HG03095 (cell line): ENCODE results near the gene TTLL1.
"Not testable (repeated sequence)": the region's sequence is repeated elsewhere in the genome, so short reads cannot be mapped to it uniquely, and the experiment has no call there.

Experiments used
- ATAC-seq: cut with Tn5 transposase; IDR thresholded peaks from one replicate; pipeline ENCODE4 v1.9.1; 2021; ENCODE audit warnings: moderate library complexity; ENCODE audit not compliant: unreplicated experiment

TTLL1 gene

GRCh38 chr22:43110927-43111623, 21.9 kb upstream of the TTLL1 start:
- ATAC-seq, result peak; percentile 38

DNA sequence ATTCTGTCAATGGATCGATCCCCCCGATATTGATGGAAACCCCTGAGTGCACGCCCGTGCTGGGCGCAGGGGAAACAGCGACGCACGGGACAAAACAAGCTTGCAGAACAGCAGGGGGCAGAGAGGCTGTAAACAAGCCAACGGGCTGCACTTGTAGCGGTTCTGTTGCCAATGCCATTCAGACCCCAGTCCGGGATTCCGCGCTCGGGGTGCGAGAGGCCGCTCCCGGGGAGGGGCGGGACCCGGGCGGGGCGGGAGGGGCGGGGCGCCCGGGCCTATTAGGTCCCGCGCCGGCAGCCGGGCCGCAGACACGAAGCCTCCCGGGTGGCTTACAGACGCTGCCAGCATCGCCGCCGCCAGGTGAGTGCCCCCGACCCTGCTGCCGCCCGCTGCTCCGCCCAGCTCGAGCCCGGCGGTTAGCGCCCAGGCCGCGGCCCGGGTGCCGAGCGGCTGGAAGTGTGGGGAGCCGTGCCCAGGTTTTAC, 21.3 kb upstream of the TTLL1 start, which contains the start of gene BIK:
TSS of gene BIK (plus strand) at position 307 of the 483 bp plus-strand sequence. CDS start 13,273 bp downstream, outside the sequence.
- ATAC-seq, result peak; percentile 34

GRCh38 chr22:43109921-43110443, 20.8 kb upstream of the TTLL1 start:
- no peak for ATAC-seq

DNA sequence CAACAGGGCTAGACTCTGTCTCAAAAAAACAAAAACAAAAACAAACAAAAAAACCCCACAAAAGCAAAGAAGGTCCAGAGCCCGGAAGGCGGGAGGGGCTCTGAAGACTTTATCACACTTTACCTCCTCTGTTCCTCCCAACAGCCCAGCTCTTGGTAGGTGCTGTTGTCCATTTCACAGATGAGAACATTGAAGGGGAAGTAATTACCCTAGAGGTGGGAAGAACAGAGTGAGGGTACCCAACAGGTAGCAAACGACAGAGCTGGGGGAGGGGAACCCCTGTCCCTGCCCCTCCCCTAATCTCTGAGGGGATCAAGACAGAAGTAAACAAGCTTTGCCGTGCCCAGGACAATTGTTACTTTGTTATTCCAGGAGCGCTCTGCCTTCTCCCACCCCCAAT, 20.3 kb upstream of the TTLL1 start:
- ATAC-seq, result no peak

DNA sequence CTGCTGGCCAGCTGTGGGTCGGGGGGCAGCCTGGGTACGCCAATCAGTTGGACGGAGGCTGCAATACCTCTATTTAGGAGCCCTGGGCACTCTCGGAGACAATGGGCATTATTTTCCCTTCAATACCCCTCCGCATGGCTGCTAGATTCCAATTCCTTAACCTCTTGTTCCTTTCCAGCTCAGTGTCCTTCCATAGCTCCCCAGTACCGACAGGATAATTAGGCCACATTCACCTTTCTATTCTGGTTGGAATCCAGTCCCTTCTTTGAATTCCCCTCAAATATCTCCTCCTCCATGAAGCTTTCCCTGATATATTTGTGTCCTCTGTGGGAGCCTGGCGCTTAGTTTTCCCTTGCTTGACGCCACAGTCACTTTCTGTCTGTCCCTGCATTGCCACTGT, 17.1 kb upstream of the TTLL1 start:
- no peak for ATAC-seq

DNA sequence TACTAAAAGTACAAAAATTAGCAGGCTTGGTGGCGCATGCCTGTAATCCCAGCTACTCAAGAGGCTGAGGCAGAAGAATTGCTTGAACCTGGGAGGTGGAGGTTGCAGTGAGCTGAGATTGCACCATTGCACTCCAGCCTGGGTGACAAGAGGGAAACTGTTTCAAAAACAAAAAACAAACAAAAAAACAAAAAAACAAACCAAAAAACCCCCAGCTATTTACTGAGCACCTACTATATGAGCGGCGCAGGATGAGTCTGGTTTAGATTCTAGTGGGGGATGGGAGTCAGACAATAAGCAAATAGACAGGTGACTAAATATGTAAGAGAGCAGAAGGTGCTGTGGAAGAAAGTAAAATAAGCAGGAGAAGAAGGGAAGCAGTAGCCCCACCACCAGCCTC, 15.8 kb upstream of the TTLL1 start:
- ATAC-seq, result not testable (repeated sequence)

- ATAC-seq, result not testable (repeated sequence)
These were observed 14.9 kb upstream of the TTLL1 start for GRCh38 chr22:43104056-43104625.

DNA sequence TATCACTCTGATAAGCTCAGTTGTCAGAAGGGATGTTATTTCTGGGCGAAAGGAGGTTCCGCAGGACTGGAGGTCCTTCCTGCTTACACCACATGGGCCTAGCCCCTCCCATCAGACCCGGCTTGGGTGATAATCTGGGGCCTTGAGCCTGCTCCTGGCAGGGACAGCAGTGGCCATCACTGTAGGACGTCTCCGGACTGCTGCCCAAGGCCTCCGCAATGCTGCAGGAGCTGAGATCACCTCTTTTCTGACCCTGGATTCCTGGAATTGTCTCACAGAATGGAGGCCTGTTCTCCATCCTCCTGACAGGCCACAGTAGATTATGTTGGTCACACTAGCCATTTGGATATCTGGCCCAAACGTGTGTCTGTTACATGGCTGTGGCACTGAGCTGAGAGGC, 12.1 kb upstream of the TTLL1 start:
- ATAC-seq, result no peak

- no peak for ATAC-seq
These were observed 11.0 kb upstream of the TTLL1 start for GRCh38 chr22:43100225-43100624.

DNA sequence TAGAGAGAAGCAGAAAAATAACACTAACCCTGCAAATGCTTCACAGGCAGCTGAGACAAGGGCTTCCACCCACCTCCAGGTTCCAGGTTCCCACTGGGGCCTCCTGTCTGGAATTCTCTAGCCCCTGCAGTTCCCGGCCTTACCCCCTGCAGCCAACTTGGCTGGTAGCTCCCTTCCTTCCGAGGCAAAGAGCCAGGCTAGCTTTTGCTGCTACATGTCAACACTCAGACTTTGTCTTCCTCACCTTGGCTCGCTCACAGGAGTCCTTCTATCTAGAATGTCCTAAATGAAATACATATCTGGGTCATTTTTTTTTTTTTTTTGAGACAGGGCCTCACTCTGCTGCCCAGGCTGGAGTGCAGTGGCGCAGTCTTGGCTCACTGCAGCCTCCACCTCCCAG, 9.9 kb upstream of the TTLL1 start:
- ATAC-seq, result no peak

- ATAC-seq, result no peak
These were observed 9.2 kb upstream of the TTLL1 start for GRCh38 chr22:43098356-43098755.

- ATAC-seq, result no peak
These were observed 7.2 kb upstream of the TTLL1 start for GRCh38 chr22:43096420-43096819.

GRCh38 chr22:43094551-43094950, 5.4 kb upstream of the TTLL1 start:
- no peak for ATAC-seq

- ATAC-seq, result no peak
These were observed 4.9 kb upstream of the TTLL1 start for GRCh38 chr22:43094085-43094484.

DNA sequence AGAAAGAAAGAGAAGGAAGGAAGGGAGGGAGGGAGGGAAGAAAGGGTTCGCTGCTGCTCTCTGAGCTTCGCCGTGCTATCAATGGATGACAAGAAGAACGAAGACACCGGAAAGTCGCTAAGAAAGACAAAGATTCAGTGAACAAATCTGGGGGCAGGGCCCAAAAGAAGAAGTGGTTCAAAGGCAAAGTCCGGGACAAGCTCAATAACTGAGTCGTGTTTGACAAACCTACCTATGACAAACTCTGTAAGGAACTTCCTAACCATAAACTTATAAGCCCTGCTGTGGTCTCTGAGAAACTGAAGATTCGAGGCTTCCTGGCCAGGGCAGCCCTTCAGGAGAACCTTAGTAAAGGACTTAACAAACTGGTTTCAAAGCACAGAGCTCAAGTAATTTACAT, 2.9 kb upstream of the TTLL1 start:
- no peak for ATAC-seq

- no peak for ATAC-seq
These were observed 1.1 kb upstream of the TTLL1 start for GRCh38 chr22:43090130-43090789.

DNA sequence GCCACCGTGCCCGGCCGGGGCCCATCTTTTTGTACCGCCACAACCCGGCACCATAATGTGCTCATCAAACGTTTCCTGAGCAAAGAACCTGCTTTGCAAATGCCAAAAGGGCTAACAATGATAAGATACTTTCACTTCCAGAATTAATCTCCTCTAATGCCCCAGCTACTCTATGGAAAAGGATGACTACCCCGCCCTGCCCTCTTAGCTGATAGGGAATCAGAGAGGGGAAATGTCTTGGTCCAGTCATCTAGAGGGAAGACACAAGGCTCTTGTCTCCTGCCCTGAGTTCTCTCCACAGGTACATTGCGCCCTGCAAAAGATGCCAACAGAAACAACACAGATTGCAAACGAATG, 586 bp downstream of the TTLL1 start:
- no peak for ATAC-seq

DNA sequence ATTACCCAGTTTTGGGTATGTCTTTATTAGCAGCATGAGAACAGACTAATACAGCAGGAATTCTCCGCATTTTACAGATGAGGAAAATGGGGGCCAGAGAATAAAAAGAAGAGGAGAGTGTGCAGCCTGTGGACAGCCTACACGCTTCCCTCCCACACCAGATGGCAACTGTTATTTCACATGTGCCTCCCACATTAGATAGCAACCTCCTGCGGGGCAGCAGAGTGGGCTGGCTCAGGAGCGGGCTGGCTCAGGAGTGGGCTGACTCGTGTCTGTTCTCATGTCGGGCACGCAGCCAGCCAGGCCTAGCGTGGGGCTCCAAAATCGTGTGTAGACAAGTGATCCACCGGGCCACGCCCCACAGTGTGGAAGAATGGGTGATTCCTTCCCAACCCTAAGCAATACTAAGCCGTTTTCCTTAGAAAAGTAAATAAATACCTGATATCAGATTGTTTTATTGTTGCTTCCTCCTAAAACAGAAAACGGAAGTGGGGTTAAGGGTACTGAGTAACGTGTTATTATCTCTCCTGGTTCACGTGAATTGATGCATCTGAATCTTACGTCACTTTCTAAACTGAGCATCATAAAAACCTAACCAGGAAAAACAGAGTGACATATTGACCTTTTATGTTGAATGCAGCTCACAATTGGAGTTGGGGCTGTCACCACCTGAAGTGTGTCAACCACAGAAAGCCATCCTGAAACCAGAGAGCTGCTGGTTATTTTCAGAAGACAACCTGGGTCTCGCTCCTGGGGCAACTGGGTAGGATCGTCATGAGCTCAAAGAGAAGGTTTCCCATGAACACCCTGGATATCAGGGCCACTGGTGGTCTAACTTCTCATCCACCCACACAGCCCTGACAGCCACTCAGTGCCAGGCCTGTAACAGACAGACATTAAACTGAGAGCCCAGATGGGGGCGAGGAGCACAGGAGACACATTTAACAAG, 3.3 kb downstream of the TTLL1 start:
- no peak for ATAC-seq

GRCh38 chr22:43081968-43082367, 7.2 kb downstream of the TTLL1 start:
- no peak for ATAC-seq

GRCh38 chr22:43080616-43081015, 8.6 kb downstream of the TTLL1 start:
- no peak for ATAC-seq

DNA sequence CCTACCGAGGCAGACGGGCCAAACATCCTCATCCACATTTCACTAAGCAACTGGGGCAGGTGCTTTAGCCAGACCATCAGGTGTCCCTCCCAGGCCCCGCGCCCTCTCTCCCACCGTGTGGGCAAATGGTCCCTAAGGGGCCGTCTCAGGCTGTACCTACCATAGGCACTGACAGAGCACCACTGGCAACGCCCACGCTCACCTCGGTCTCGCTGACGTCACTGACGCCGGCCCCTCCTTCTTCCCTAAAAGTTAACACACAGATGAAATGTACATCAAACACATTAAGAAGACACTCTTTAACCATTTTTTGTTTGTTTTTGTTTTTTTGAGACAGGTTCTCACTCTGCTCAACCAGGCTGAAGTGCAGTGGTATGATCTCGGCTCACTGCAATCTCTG, 9.4 kb downstream of the TTLL1 start:
- no peak for ATAC-seq
